ENCODE data around the gene NDUFS7.

DNA sequence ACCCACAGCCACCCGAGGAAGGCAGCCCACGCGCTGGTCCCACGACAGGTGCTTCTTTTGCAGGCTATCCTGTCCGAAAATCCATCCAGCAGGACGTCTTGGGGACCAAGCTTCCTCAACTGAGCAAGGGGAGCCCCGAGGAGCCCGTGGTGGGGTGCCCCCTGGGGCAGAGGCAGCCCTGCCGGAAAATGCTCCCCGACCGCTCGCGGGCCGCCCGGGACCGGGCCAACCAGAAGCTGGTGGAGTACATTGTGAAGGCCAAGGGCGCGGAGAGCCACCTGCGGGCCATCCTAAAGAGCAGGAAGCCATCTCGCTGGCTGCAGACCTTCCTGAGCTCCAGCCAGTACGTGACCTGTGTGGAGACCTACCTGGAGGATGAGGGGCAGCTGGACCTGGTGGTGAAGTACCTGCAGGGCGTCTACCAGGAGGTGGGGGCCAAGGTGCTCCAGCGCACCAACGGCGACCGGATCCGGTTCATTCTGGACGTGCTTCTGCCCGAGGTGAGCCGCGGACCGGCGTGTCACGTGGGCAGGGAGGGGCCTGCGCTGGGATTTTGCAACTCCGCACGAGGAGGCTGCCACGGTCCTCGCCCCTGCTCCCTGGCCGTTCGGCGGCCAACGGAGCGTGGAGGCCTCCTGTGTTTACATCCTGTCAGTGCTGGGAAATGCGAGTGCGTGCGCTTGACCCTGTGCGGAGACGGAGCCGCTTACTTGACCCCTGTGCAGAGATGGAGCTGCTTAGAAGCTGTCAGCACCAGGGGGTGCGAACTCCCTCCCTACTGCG lies 12.9 kb upstream of the NDUFS7 start:
- no peak for TF ChIP-seq CTCF (IDR thresholded peaks at IDR 0.05 in 4 of 5, conservative IDR thresholded peaks at IDR 0.05 in 1 of 5)
- no peak for TF ChIP-seq POLR2A (IDR thresholded peaks at IDR 0.05)
